Pons (tissue), 1 donor: ENCODE measurements around the gene RAPGEF5.
A peak's percentile ranks its signal among the peaks of the same experiment; 100 is the strongest.

ENCODE experiments used
- DNase-seq: peaks from one replicate; pipeline ENCODE4 v3.0.0-alpha.2; 2016; ENCODE audit warnings: low spot score

Gene RAPGEF5

DNA sequence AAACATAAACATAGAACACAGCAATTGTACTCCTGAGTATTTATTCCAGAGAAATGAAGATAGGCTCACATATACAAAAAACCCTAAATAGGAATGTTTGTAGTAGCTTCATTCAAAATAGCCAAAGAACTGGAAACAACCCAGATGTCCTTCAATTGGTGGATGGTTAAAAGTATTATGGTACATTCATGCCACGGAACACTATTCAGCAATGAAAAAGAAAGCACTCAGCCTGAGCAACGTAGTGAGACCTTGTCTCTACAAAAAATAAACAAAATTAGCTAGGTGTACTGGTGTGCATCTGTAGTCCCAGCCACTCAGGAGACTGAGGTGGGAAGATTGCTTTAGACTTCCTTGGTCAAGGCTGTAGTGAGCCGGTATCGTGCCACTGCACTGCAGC is 94.4 kb downstream of the RAPGEF5 start:
- no peak for DNase-seq

DNA sequence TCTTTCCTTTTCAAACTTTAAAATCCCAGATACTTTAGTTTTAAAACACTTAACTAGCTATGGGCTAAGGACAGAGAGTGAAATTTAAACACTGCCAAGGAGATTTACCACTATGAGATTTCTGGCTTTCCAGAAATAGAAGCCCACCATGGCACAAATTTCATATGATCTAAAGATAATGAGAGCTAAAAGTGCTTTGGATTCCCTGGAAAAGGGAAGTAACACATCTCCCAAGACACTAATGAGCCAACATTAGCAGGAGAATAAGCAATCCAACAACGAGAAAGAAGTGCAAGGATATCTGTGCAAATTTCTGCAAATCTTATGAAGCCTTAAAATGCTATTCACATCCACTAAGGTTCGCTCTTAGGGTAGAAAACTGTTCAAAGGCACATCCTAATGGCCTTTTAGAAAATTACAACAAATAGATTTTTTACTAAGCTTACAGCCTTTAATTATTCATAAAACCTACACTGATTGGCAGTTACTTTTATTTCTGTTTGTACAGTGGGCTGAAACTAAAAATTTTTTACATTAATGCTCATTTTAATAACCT is 100.3 kb downstream of the RAPGEF5 start:
- DNase-seq: peak; percentile 91

DNA sequence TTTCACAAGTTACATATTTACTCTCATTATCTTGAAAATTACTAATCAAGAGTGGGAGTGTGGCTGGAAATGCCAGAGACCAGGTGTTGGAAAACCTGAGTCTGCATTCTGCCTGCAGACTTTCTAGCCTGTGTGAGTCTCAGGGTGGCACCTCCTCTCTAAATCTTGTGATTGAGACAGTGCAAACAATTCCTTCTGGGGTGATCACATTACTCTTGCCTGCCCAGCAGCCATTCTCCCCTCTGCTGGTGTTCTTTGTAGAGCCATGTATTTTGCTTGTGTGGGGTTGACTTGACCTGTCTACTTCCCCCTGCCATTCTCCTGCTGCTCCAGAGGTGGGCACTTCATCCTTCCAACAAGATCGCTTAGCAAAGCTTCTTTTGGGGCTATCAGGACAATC is 101.1 kb downstream of the RAPGEF5 start:
- DNase-seq: peak; percentile 78

DNA sequence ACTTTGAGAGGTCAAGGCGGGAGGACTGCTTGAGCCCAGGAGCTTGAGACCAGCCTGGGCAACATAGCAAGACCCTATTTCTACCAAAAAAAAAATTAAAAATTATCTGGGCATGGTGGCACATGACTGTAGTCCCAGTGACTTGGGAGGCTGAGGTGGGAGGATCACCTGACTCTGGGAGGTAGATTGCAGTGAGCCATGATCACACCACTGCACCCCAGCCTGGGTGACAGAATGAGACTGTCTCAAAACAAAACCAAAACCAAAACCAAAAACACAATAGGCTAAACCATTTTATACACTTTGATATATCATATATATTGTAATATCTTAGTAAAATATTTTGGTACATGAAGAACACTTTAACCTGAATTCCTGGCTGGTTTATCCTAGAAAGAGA is 101.6 kb downstream of the RAPGEF5 start:
- no peak for DNase-seq

DNA sequence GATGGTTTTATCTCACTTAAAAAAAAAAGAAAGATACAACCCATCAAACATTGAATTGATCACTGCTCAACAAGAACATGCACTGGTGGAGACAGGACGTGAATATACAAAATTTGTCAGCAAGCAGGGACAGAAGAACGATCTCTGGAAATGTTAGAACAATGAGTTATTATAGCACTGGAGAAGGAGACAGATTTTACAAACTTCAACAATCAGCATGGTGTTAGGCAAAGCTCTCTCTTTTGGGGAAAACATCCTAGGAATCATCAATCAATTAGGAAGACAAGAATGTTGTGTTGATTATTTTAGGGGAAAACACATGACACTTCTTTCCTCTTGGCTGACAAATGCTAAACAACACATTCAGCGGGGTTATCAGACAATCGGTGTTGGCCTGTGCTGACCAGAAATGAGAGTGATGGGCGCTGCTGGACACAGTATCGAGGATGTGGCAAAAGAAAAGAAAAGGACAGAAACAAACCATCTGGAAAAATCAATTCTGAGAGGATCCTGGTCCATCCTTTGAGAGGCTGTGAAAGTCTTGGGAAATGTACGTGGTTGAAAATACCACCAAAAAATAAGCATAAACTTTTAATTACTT is 103.9 kb downstream of the RAPGEF5 start:
- peak; percentile 94 for DNase-seq

DNA sequence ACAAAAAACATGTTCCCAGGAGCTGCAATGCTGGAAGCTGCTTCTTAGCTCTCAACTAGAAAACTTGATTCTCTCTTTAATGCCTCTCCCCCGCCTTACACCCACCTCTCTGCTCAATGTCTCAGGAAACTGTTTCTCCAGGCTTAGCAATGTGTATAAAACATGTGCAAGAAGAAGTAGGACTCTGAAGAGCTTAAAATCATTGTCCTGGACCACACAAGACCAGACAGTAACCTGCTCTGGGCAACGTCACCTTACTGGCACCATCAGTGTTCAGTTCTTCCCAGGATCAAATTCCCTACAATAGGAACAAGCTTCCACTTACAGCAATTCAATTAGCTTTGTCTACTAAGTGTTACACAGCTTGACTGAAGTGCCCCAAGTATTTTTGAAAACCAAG is 104.9 kb downstream of the RAPGEF5 start:
- DNase-seq: peak; percentile 66

DNA sequence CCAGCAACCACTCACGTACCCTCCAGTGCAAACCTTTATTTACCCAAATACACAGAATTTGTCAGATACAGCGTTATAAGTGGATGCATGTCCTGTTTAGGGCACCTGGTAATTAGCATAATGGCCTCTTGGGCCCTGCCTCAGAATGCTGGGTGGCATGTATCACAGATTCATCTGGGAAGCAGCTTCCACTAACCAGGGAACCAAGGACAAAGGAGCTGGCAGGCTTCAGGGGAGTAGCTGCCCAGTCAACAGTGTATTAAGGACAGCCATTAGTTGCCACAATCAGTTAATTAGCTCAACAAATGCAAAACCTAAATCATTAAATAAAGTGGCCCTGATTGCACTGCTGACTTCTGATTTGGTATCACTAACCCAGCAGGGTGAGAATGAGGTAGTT is 105.7 kb downstream of the RAPGEF5 start:
- peak; percentile 75 for DNase-seq

DNA sequence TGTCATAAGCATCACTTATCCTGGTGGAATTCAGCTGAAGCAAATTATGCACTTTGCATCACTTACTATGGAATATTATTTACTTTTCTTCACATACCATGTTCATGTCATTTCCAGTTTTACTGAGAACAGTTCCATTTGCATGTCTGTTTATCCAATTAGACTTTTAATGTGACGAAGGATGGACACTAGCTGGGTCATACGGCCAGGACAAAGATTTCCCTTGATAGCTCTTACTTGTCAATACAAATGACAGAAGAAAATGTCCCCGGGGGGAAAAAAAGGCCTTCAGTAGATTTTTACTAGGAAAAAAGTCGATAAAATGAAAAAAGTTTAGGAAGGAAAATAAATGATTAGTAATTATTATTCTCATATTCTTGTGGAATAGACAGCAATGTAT is 106.6 kb downstream of the RAPGEF5 start:
- DNase-seq: peak; percentile 76

DNA sequence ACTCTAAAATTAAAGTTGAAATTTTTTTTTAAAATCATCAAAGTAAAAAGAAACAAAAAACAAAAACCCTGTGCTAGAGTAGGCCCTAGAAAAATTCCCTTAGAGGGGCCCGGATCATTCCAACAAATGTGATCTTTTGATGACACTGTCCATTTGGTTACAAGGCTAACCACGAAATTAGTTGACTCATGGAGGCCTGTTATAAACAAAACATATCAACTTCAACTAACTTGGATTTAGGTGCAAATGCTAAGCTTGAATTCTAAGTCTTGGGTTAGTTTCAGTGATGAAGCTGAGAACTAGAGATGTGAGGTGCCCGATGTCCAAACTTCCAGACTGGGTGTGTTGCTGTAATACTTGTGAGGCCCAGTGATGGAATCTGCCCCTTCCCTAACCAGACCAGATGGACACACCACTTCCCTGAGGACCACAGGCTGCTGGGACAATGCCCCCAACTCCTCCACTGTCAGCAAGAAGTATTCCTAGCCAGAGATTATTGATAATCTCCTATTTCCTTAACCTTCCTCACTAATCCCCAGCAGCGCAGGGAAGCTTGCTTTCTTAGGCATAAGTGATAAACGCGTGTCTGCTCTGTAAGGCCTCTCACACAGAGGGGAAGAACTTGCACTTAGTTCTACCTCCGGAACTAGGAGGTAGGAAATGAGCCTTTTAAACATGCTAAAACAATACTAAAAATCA is 108.7 kb downstream of the RAPGEF5 start:
- no peak for DNase-seq

DNA sequence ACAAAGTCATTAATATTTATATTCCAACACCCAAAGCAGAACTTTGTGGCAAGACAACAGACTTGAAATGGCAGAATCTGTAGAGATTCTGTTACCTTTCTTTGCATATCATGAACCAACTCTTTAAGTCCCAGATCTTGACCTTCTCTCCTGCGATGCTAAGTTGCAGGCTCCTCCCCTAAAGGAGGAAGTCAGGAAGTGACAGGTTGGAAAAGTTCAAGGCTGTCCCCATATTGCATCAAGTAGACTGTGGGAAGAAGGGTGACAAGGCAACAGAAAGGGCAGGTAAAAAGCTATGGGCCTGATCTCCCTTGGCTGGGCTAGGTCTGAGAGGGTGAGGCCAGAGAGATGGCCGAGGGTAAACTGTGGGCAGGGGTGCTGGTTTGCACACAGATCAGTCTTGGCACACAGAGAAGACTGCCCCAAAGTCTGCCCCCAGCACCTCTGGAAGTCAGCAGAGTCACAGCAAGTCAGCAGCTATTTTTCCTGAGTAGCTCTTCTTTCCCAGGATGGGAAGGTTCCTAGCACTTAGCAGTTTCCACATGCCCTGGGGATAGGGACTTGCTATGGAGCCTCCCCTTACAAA is 115.1 kb downstream of the RAPGEF5 start:
- no peak for DNase-seq

DNA sequence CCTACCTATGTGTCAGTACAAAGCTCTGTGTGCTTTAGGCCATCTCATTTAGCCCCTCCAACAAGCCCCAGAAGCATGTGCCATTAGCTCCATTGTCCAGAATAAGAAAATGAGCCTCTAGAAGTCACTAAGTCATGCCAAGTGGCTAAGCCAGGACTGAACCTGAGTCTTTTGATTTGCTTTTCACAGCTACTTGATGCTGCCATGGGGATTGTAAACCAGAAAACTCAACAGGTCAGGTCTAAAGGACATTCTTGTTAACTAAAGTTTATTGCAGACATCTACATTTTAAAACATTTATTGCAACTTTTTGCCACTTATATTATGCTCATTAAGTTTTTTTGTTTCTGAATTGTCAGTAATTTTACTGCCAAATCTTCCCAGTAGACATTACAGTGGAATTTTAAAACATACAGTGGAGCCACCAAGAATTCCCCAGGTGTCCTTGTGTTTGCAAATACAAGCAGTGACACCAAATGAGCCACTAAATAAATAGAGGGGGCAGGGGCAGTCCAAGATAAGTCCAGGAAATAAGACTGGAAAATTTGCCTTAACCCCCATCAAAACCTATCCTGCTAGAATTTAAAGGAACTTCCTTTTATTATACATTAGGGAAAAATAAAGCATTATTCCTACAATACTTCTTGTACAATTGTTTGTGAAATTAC is 115.9 kb downstream of the RAPGEF5 start:
- no peak for DNase-seq

DNA sequence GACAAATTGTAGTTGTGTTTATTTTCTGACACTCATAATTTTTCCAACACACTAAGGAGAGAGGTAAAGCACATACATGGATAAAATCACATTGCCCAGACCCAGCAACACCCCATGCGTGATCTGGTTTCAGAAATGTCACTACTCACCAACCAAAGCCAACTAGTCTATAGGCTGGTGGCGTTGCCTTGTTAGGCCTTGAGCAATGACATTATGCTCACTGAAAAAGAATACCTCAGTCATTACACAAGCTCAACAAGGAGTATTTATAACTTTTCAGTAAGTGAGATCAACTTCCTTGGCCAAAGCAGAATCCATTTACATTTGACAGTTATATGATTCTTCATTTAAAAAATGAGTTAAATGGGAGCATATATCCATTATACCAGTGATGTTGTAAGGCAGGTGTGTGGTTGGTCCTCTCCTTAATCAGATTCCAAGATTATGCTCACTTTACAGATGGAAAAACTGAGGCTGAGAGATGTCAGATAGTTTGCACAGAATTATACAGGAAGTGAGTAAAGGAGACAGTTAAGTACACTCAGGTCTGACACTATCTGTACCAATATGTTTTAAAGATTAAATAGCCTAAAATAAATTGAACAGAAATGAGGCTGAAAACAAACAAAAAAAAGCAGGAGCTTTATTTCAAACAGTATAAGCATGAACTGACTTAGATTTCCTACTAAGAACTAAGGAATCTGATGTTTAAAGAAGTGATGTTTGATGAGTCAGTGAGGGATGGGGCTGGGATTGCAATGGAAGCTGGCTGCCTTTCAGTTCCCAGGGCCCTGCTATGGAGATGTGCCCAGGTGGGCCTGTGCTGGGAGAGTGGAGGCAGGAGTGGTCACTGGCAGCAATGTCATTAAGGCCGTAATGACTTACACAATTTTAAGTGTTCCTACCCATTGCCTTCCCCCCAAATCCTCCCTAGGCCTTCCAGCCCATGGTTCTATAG is 118.3 kb downstream of the RAPGEF5 start:
- no peak for DNase-seq

DNA sequence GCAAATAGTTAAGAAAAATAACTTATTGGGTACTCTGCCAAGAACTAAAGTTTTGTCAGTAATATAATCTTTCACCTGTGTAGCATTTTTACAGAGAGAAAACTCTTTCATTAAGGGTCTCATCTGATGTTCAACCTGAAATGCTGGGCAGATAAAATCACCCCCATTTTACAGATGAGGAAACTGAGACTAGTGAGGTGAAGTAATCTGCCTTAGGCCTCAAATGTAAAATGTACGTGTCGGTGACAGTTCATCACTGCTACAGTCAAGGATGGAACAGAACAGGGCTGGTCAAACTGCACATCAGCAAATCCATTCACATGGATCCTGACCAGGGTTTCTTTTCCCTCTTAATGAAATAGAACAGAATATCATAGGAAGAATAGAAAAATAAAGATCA is 121.8 kb downstream of the RAPGEF5 start:
- no peak for DNase-seq

DNA sequence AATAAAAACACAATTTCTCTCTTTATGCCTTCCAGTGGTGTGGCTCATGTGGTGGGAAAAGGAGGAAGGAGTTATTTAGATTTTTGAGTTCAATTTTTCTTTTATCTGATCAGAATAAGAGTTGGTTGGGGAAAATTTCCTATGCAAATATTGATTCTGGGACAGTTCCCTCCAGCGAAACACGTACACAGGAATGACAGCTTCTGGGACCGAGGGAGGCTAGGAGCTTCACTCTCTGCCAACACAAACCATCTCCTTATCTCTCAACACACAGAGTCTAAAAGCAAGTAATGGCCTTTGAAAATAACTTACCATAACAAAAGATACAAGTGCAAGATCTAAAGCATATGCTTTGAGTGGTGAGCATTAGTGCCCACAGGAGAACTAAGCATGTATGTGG is 122.7 kb downstream of the RAPGEF5 start:
- DNase-seq: no peak

DNA sequence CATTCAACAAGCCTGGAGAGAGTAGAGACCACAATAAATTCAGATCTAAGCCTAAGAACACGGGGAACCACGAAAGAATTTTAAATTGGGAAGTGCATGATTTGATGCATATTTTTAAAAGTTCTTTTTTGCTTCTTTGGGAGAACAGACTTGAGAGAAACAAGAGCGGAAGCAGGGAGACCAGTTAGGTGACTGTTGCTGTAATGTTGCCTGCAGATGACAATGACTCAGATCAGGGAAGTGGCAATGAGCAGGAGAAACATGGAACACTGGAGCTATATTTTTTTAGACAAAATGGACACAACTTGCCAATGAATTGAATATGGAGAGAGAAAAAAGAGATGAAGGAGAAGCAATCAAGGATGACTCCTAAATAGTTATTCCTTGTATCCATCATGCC is 125.1 kb downstream of the RAPGEF5 start:
- DNase-seq: no peak

DNA sequence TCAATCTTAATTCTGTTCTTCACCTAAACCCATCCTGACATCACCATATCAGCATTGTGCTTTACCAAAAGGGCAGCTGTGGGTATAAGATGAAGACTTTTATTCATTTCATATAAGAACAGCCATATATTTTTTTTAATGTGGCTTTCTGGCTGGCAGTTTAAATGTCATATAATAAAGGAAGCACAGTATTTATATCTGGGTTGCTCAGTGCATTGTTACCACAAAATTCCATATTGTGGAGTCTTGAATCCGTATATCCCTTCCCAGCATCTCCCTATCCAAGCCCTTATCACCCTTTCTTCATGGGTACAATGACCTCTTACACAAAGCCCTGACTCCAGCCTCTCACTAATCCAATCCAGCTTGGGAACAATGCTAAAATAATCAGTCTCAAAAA is 125.8 kb downstream of the RAPGEF5 start:
- no peak for DNase-seq

DNA sequence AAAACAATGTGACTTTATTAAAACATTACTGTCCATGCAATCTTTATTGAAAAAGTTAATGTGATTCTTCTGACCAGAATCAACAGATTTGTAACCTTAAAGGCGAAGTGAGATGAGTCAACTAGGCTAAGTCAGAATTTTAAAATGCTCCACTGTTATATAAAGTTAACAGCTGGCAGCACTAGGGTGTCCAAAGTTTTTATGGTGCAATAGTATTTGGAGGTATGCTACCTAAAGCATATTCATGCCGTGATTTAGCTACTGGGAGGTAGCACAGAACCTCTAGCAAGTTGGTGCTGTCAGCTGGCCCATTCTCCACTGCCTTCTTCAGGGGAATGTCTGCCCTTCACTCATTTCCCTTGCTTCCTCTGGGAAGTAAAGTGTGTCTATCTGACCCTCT is 126.7 kb downstream of the RAPGEF5 start:
- no peak for DNase-seq

DNA sequence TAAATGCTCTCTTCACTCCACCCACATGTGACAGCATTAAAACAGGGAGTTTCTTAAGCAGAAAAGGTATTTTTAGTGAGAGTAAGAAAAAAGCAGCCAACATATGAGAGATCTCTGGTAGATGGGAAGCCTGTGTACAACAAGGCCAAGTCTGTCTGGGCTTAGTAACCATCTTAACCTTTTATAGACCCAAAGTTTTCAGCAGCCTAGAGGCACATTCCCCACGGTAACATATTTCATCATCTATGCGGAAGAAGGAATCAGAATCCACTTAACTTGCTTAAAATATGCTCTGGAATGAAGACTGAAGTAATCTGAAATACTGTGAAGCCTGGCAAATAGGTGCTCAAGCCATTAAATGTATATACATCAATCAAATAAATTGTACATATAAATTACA is 127.8 kb downstream of the RAPGEF5 start:
- no peak for DNase-seq

DNA sequence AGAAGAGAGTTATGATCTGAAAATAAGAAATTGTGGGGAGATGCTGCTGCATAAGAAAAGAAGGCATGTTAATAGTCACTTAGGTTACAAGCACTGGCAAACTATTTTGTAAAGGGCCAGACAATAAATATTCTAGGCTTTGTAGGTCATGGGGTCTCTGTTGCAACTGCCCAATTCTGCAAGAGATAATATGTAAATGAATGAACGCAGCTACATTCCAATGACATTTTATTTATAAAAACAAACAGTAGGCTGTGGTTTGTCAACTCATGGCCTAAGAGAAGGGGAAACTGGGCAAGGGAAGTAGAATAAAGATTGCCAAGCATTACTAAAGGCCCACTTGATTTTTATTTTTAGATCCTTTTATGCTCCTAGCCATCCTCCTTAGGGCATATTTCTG is 133.1 kb downstream of the RAPGEF5 start:
- no peak for DNase-seq

DNA sequence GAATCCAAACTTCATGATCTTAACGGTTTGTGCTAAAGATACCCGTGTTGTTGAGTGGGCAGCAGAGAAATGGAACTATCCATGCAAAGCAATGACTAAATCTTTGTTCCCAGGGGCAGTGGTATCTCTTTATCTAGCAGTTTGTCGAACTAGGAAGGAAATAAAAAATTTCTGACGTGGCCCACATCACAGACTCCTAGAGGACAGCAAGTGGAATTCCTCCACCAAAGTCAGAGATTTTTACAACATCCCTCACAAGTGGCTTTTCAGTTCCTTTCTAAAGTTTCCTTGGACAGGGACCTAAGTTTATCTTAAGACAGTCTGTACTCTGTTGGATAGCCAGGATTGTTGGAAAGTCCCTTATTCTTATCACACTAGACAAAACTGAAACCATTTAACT is 136.0 kb downstream of the RAPGEF5 start:
- no peak for DNase-seq

DNA sequence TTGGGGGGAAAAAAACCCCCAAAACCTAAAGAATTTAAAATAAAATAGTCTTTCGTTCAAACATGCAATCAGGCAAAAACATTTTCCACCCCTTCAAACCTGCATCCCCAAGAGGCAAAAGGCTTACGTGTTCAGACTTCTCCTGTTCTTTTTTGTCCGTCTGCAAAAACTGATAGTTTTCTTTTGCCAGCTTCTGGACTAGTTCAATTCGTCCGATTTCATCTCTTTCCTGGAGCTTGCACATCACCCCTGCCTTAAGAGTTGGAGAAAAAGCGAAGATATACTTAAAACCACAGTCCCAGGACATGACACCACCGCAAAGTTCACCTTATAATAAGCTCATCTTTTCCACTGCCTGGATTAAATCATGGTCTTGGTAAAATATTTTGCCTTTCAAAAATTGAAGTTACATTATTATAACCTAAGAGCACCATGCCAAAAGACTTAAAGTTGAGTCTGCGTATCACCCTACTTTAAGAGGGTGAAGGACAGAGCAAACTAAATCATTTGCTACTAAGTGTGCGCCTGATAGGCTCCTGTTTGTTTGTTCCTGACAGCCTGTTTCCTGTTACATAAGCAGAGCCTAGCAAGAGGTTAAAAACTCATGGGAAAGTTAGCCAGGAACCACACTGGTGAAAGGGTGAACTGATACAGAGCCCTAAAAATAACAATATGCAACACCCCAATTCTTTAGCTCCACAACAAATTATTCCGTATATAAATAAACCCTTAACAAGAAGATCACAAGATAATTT is 137.0 kb downstream of the RAPGEF5 start:
- peak; percentile 72 for DNase-seq
